ENCODE measurements around the gene DAPK1.

DAPK1 gene

GRCh38 chr9:87635656-87636501, 138.2 kb downstream of the DAPK1 start:
- TF ChIP-seq ZBTB7A (IDR thresholded peaks at IDR 0.05; ENCODE audit: low read depth) (no peak), MAX (IDR thresholded peaks at IDR 0.05) (no peak), FOXM1 (IDR thresholded peaks at IDR 0.05; ENCODE audit: borderline replicate concordance, low read depth) (no peak), TAF1 (IDR thresholded peaks at IDR 0.05; ENCODE audit: low read depth) (no peak), EP300 (IDR thresholded peaks at IDR 0.05; ENCODE audit: borderline replicate concordance) (no peak), EGR1 (IDR thresholded peaks at IDR 0.05) (no peak), TCF12 (IDR thresholded peaks at IDR 0.05; ENCODE audit: low read depth) (no peak), YY1 (IDR thresholded peaks at IDR 0.05; ENCODE audit: low read depth) (no peak), CREB1 (IDR thresholded peaks at IDR 0.05; ENCODE audit: low read depth) (no peak), REST (IDR thresholded peaks at IDR 0.05; ENCODE audit: low read depth) (no peak), RAD21 (IDR thresholded peaks at IDR 0.05; ENCODE audit: low read depth) (no peak), TEAD4 (IDR thresholded peaks at IDR 0.05) (no peak), USF1 (IDR thresholded peaks at IDR 0.05) (no peak), NFIC (IDR thresholded peaks at IDR 0.05) (no peak), CEBPB (IDR thresholded peaks at IDR 0.05) (no peak)

- TF ChIP-seq USF1 (IDR thresholded peaks at IDR 0.05) (no peak), CEBPB (IDR thresholded peaks at IDR 0.05) (no peak), YY1 (IDR thresholded peaks at IDR 0.05; ENCODE audit: low read depth) (no peak), EP300 (IDR thresholded peaks at IDR 0.05; ENCODE audit: borderline replicate concordance) (no peak), NFIC (IDR thresholded peaks at IDR 0.05) (no peak), RAD21 (IDR thresholded peaks at IDR 0.05; ENCODE audit: low read depth) (no peak), TEAD4 (IDR thresholded peaks at IDR 0.05) (no peak), FOXM1 (IDR thresholded peaks at IDR 0.05; ENCODE audit: borderline replicate concordance, low read depth) (no peak)
Measured at GRCh38 chr9:87638292-87638691, 140.6 kb downstream of the DAPK1 start.

GRCh38 chr9:87639949-87640348, 142.3 kb downstream of the DAPK1 start:
- no peak for TF ChIP-seq FOXM1 (IDR thresholded peaks at IDR 0.05; ENCODE audit: borderline replicate concordance, low read depth)
- no peak for TF ChIP-seq REST (IDR thresholded peaks at IDR 0.05; ENCODE audit: low read depth)
- no peak for TF ChIP-seq ZBTB7A (IDR thresholded peaks at IDR 0.05; ENCODE audit: low read depth)
- TF ChIP-seq TCF12 (IDR thresholded peaks at IDR 0.05; ENCODE audit: low read depth) = no peak
- TF ChIP-seq TEAD4 (IDR thresholded peaks at IDR 0.05) = no peak
- no peak for TF ChIP-seq NFIC (IDR thresholded peaks at IDR 0.05)
- TF ChIP-seq EP300 (IDR thresholded peaks at IDR 0.05; ENCODE audit: borderline replicate concordance) = no peak
- TF ChIP-seq RAD21 (IDR thresholded peaks at IDR 0.05; ENCODE audit: low read depth) = no peak

GRCh38 chr9:87640385-87640795, 142.7 kb downstream of the DAPK1 start:
- TF ChIP-seq TEAD4 (IDR thresholded peaks at IDR 0.05) = no peak
- TF ChIP-seq TAF1 (IDR thresholded peaks at IDR 0.05; ENCODE audit: low read depth) = no peak
- TF ChIP-seq RAD21 (IDR thresholded peaks at IDR 0.05; ENCODE audit: low read depth) = no peak
- TF ChIP-seq CEBPB (IDR thresholded peaks at IDR 0.05) = no peak
- no peak for TF ChIP-seq CREB1 (IDR thresholded peaks at IDR 0.05; ENCODE audit: low read depth)
- TF ChIP-seq YY1 (IDR thresholded peaks at IDR 0.05; ENCODE audit: low read depth) = no peak
- TF ChIP-seq TCF12 (IDR thresholded peaks at IDR 0.05; ENCODE audit: low read depth) = no peak
- no peak for TF ChIP-seq MAX (IDR thresholded peaks at IDR 0.05)
- no peak for TF ChIP-seq REST (IDR thresholded peaks at IDR 0.05; ENCODE audit: low read depth)
- TF ChIP-seq NFIC (IDR thresholded peaks at IDR 0.05) = no peak
- no peak for TF ChIP-seq USF1 (IDR thresholded peaks at IDR 0.05)
- TF ChIP-seq ZBTB7A (IDR thresholded peaks at IDR 0.05; ENCODE audit: low read depth) = no peak
- TF ChIP-seq EP300 (IDR thresholded peaks at IDR 0.05; ENCODE audit: borderline replicate concordance) = no peak
- no peak for TF ChIP-seq FOXM1 (IDR thresholded peaks at IDR 0.05; ENCODE audit: borderline replicate concordance, low read depth)
- no peak for TF ChIP-seq EGR1 (IDR thresholded peaks at IDR 0.05)

Data from Ishikawa (cell line).